NCI-H82 (cell line): ENCODE data around the gene RNF175.

Source experiments
- DNase-seq: peaks from one replicate; lab custom pipeline; 2025; lab: John Stamatoyannopoulos, UW

Gene RNF175

DNA sequence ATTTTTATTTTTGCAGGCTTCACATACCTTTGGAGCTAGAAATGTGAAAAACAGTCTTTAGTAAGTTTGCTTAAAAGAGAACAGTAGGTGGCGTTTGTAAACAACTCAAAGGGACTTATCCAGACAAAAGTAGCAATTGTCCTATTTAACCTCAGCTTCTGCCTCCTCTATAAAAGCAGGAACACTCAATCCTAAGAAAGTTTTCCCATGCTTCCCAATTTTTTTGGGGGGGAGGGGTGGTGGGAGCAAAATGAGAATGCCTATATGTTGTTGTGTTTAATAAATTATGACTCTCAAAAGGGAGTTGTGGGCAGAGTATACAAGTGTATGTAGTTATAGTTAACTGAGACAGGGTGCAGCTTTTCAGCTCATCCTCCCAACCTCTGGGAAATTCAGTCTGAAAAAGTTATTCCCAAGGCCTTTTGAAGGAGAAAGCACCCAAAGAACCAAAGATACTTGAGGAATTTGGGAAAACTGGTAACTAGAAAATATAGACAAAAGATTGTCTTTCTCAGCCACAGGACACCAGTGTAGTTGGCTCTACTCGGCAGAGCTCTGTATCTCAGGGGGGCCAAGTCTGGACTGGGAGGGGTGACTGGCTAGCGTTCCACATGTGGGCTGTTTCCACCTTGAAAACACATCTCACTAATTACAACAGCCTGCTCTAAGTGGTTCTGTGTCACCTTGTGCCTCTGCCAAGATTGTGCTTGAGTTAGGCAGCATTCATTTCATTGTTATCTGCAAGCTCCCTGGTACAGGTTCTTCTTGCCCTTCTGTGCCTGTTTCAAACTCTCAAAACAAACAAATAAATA lies 26.3 kb upstream of the RNF175 start:
- peak; percentile 49 for DNase-seq

DNA sequence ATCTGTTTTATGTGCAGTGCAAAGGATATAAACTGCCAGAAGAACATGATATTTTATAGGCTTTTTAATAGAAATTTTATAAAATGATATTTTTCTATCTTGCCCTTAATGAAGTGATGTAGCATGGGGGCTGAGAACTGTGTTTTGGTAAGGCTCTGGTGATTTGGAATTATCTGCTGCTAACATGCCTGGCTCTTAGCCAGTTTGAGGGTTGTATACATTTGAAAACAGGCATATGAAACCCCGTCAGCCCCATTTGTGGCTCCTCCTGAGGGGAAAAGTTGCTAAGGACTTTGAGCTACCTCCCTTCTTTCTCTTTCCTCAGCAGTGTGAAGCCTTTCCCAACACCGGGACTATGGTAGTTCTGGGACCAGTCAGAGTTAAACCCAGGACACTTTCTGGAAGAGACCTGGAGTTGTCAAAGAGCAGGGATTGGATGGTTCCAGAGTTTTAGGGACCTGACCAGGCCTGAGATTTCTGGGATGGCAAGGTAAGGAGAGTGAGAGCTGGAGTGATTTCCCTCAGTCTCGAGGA lies 24.4 kb upstream of the RNF175 start:
- no peak for DNase-seq

DNA sequence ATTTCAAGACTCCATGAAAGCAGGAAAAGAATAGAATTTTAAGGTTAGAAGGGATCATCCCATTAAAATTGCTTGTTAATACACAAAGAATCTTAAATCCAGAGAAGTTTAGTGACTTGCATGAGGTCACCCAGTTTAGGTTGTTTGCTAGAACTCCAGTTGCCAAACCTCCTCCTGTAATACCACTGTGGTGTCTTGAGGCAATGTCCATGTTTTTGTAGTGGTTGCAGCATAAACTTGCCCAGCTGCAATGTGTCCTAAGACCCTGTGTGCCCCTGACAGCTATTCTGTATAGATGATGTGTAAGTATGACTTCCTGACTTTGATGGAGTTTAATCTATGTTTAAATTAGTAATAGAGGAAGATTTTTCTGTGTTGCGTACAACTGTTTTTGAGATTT lies 22.8 kb upstream of the RNF175 start:
- DNase-seq = no peak

DNA sequence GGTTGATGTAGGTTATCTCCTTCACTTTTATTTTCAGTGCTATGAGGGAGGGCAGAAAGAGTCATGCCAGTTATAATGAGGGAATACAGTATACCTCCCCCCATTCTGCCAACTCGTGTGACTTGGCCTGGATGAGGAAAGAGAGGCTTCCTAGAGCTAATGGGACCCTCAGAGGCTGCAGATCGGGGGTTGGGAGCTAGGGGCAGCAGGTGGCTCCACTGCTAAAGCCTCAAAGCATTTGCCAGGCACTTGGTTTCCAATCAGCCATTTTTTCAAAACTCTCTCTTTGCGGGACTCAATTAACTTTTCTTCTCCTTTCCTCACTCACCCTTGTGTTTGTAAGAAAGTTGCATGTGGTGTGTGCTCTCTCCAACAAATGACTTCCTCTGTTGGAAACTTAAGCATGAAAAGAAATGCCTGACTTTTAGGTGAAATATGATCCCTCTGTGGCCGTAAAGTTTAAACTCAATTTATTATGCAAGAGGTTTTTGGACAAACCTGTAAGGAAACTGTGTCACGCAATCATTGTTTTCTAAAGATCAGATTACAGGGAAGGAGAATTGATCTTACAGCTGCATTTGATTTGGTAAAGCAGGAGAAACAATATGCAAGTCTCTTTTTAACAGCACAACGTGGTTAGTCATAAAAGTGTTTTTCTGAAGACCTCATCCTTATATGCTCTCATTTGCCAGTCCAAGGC lies 22.0 kb upstream of the RNF175 start:
- peak; percentile 7 for DNase-seq

DNA sequence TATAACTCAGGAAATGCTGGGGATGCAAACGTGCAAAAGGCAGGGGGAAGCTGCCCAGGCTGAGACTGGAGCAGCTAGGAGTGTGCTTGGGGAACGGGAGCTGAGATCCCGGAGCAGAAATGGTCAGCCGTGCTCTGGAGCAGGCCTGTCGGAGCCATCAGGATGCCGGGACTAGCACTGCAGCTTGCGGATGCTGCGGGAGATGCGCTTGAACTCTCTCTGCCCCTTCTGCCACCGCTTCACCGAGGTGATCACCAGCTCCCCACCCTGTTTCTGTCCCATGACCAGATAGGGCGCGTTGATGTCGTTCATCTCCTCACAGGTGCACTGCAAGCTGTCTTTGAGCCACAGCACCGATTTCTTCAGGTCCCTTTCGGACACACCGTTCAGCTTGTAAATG lies 21.5 kb upstream of the RNF175 start:
- DNase-seq = no peak

DNA sequence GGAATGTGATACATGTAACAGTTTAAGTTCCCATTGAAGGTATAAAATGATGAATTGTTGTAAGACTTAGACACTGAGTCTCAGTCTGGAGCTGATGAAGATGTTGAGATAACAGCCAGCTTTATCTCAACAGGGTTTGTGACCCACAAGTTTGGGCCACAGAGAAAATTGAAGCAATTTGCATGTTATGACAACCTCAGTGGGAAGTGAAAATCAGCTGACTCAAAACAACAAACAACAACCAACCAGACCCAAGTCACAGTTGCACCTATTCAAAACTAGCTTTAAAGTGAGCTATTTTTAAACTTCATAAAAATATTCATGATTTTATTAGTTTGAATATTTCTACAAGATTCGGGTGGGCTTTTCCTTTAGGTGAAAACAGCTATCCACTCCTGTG lies 21.1 kb upstream of the RNF175 start:
- DNase-seq = no peak

DNA sequence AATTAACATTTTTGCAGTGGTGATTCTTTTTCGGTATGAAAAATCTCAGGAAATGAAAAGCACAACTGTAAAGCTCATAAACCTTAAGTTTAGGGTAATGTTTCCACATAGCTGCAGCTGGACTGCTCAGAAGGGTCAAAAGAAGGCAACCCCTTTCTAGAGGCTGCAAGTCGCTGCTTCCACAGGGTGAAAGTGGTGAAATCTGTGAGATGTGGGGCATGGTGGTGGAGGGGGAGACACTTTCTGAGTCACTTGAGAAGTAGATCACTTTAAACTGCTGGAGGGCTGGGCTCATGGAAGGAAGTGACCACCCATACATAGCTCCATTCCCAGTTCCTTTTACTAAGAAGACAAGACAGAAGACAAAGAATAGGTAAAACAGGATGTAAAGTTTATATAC lies 20.4 kb upstream of the RNF175 start:
- DNase-seq = no peak

- no peak for DNase-seq
These were observed 18.6 kb upstream of the RNF175 start for GRCh38 chr4:153778383-153778782.

DNA sequence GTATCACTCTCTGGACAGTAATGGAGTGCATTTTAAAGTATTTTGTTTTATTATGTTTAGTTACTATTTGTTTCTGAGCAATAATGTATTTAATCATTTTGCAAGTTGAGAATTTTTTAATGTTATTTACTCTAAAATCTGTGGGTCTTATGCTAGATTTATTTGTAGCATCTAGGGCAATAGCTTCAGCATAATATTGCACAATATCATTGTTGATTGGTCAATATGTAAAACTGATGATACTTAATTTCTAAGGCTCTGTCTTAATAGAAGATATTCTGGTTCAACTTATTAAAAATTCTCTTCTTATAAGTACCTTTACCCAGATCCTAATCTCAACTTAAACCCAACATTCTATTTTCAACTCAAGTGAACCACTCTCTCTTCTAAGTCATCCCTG lies 17.6 kb upstream of the RNF175 start:
- DNase-seq = no peak

DNA sequence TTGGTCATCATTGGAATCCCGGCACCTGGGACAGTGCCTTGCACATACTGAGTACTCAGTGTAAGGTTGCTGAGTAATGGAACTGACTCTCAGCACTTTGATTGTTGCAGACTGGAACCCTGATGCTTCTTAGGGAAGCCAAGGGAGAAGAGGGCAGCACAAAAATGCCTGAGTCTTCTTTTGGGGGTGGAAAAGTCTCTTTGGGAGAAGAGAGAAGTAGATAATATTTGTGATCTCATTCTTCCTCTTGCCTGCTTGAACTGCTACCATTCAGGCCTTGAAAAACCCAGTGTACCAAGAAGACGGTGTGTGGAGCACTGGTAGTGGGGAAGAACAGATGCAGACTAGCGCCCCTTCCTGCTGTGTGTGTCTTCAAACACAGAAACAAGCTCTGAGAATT lies 16.8 kb upstream of the RNF175 start:
- DNase-seq = no peak

DNA sequence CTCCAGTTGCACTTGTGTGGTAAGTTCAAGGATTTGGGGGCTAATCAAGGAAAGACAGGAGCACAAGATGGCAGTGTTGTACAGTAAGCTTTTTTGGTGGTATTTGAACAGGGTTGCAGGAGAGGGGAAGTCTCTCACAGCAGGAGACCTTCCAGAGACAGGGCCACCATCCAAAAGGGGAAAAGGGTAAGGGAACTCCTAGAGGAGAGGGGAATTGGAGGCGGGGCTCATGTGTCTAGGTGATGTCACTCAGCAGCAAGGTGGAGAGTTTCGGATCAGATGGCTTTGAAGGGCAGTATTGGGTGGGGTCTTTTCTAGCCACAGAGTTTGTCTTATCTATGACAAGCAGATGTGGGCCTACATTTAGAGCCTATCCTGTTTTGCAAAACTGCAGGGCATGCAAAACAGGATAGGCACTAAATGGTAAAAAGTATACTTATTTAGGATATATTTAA lies 13.4 kb upstream of the RNF175 start:
- DNase-seq = peak; percentile 49

DNA sequence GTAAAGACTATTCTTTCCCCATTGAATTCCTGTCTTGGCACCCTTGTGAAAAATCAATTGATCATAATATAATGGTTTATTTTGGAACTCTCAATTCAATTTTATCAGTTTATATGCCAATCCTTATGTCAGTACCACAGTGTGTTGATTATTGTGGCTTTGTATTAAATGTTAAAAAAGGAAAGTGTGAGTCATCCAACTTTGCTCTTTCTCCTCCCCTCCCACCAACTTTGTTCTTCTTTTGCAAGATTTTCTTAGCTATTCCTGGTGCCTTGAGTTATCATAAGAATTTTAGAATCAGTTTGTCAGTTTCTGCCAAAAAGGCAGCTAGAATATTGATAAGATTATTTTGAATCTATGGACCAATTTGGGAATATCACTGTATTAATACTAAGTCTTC lies 11.2 kb upstream of the RNF175 start:
- DNase-seq = no peak

DNA sequence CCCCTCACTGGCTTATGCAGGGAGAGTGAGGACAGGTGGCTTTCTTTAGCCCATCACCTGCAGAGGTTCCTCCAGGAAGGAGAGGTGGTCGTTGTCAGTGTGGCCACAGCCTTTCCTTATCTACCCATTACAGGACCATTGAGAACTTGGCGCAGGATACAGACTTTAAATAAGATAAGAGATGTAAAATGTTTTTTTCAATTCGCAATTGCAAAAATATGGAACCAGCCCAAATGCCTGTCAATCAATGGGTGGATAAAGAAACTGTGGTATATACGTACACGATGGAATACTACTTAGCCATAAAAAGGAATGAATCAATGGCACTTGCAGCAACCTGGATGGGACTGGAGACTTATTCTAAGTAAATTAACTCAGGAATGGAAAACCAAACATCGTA lies 6.9 kb upstream of the RNF175 start:
- DNase-seq = no peak

DNA sequence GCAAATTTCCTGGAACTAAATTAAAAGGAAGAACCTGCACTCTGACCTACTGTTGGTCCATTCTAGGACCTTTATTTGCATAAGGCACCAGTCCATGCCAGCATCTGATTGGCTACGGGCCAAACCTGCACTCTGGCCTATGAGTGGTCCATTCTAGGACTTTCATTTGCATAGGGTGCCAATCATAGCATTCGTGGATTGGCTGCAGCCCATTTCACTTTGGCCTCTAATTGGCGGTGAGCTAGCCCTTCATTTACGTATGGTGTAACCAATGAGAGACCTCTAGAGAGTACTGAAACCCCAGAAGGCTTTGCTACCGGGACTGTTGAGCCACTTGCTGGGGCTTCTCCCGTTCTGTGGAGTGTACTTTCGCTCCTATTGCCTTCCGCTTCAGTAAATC lies 6.1 kb upstream of the RNF175 start:
- DNase-seq = no peak

DNA sequence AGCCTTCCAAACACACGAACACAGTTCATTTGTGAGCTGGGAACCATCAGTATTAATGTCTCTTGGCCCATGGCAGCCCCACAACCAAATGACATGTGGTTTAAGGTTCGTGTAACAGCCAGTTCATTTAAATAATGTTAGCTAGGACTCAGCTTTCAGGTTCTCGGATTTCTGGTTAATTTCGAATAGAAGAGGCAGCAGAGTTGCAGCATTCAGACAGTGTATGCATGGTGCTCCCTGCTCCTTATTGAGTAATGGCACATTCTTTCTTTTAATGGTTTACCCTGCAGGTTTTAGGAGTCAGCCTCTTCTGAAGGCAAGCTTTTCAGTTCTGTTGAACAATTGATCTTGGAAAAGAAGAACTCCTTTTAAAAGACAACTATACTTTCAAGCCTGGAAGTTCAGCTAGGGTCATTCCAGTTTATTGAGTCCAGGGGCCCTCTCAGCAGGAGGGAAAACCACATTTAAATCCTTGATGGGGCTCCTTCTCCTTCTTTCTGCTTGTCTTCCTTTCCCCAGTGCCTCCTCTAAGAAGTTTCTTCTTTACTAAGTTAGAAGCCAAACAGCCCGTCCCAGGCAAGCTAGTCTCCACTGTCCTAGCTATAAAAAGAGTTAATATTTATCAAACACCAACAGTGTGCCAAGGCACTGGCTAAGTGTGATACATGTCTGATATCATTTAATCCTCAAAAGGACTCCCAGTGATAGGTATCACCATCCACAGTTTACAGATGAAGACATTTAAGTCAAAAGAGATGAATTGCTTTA lies 5.0 kb upstream of the RNF175 start:
- DNase-seq = no peak

DNA sequence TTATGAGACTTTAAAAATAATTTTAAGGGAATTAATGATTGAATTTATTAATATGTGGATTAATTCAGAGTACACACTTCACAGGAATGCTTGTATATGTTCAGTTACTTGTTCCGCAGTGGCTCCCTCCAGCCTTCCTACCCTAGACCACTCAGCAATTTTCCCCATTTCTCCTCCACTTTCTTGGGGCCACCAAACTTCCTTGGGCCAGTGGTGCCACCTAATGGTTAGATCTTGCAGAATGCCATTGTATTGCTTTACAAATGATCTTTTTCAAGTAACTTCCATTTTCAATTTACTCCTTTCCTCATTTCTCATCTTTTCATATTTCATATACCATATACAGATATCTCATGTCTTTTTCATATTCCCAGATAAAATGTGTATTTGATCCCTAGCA lies 3.6 kb upstream of the RNF175 start:
- no peak for DNase-seq

DNA sequence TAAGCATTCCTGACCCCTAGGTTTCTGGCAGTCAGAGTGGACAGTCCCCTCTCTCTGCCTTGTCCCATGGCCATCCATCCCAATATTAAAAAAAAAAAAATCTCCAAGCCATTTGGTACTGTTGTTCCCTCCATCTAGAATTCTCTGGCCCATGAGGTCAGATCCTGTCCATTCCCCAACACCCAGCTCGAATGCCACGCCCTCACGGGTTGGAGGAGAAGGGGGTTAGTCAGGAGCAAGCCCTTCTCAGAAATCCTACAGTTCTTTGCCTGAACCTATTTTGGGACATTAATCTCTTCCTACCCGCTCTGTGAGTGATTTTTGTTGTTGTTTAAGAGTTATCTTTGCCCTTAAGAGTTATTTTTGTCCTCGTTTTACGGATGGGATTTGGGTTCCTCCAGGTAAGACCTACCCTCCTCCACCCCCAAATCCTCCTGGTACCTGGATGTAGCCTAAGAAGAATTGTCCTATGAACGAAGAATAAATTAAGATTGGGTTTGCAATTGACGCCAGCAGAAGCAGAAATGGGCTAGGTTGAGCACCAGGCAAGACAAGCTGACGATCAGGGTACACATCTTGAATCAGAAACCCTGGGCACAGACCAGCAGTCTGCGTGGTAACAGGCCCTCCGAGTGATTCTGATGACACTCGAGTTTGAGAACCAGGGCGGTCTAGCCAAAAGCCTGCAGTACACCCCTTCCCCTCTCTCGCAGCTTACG lies 977 bp downstream of the RNF175 start:
- DNase-seq = no peak

DNA sequence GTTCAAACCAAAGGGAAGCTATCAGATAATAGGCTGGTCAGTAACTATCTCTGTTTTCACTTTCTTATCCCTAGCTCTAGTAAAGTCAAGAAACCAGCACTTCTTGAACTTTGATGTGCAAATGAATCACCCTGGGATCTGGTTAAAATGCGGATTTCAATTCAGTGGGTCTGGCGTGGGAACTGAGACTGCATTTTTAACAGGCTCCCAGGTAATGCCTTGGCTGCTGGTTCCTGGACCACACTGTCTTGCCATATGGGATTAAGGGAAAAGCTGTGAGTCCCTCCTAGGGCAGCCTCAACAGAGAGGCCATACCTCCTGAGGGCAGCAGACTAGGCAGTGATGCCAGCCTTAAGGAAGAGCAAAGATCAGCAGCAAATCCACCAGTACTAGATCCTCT lies 1.7 kb downstream of the RNF175 start:
- no peak for DNase-seq

DNA sequence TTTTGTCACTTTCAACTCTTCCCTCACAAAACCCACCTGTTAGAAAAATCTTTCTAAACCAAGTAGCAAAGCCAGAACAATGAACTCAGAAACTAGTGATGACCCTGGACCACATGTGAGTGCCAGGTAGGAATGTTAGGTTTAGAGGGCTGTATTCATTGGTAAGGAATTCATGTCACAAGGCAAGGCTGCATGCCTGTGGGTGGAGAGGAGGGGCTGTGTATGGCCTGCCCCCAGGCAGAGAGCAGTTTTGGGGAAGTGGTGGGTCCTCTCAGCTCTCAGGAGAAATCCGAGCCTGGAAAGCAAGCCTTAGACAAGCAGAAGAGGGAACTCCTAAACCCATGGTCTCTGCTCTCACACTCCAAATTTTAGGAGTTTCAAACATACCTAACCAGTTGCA lies 2.4 kb downstream of the RNF175 start:
- no peak for DNase-seq

DNA sequence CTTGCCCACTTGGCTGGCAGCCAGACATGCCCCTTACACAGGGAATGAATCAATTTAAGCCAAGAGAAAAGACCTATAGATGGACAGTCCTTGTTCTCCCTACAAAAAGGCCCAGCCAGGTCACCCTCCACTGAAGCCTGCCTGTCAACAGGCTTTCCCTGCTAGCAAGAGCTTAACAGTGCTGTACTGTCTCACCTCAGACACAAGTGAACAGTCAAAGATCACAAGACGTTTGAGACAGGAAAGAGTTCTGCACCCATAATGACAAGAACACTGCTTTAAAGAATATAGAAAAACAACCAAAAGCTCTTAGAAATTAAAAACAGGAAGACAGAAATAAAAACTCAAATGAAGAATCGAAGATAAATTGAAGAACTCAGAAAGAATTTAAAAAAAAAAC lies 4.6 kb downstream of the RNF175 start:
- DNase-seq = no peak

DNA sequence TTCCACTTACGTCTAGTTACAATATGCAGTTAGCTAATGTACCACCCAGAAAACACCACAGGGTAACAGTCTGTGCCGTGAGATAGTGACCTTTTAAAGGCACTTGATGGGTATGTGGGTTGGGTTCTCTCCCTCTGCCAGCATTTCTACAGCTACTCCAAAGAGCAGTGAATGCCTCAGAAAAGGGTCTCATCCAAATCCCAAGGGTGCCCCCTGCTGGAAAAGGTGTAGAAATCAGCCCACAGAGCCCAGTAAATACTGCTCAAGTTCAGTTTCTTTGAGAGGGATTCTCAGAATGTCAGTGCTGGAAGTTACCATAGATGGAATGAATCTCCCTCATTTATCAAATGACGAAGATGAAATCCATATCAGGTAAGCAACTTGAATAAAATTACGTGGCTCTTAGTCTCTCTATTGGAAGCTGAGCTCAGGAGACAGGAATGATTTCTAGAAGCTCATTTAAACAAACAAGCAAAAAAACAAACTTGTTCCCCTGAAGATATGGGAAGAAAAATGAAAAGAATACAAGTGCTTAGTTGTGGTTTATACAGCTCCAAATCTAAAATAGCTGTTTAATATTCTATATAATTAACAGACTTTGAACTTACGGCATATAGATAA lies 9.5 kb downstream of the RNF175 start:
- peak; percentile 80 for DNase-seq

DNA sequence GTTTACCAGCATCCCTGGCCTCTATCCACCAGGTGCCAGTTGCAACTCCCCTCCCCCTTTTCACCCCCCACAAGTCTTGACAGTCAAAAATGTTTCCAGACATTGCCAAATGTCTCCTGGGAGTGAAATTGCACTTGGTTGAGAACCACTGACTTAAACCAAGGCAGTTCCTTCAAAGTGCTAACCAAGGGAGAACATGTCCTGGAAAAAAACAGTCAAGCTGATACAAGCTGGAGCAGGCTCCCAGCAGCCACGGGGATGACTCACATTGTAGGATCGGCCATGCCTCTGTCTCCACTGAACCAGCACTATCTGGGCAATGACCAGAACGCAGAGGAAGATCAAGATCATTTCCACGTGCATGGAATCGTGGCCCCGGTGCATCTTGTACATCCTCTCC lies 11.4 kb downstream of the RNF175 start:
- no peak for DNase-seq
